Ascending aorta (tissue), 2 donors: ENCODE data around the gene CDKN2D. TPM values are rescaled to one million over a fixed set of nuclear protein-coding genes. Genes with fewer than 3 reads are reported as not detected.

Experiments
- DNase-seq, 2 donors: peaks; one replicate each; pipeline ENCODE4 v3.0.0-alpha.2; 2019; ENCODE audit warnings: low spot score in 2 of 2
- H3K27ac ChIP-seq, 2 donors: fragments of 200-600 bp; sonication (generic); one replicate each; pipeline ENCODE4 v1.5.1; 2016 to 2017; ENCODE audit warnings: mild to moderate bottlenecking in 1 of 2
- H3K27me3 ChIP-seq: fragments of 200-600 bp; sonication (generic); one replicate; pipeline ENCODE4 v1.5.1; 2017
- H3K36me3 ChIP-seq, 2 donors: fragments of 200-600 bp; sonication (generic); one replicate each; pipeline ENCODE4 v1.5.1; 2016
- H3K4me1 ChIP-seq, 2 donors: fragments of 200-600 bp; sonication (generic); one replicate each; pipeline ENCODE4 v1.5.1; 2016 to 2017; ENCODE audit warnings: mild to moderate bottlenecking in 1 of 2
- H3K4me3 ChIP-seq, 2 donors: fragments of 200-600 bp; sonication (generic); one replicate each; pipeline ENCODE4 v1.5.1; 2016 to 2017; ENCODE audit warnings: mild to moderate bottlenecking in 1 of 2
- H3K9me3 ChIP-seq, 2 donors: fragments of 200-600 bp; sonication (generic); one replicate each; pipeline ENCODE4 v1.5.1; 2016
- CTCF ChIP-seq, 3 experiments: fragments of 200-600 bp in 2 of 3; fragments of 450-650 bp in 1 of 3; sonication (generic) in 2 of 3; IDR thresholded peaks; one replicate each; pipeline ENCODE4 v1.5.1; 2016 to 2019; ENCODE audit warnings: antibody characterized with exemption in 3 of 3, mild to moderate bottlenecking in 1 of 3, moderate library complexity in 1 of 3
- intact Hi-C: fragments of 100-400 bp; cut with DNase I; formaldehyde crosslinking; loops from one replicate; pipeline ENCODE4 v1.15.1; 2023
- total RNA-seq: library from RNA; depleted of rRNA; stranded (reverse); fragments of >200 nt; gene quantifications from one replicate; pipeline ENCODE4 v1.1.0, GENCODE V29; 2016

CDKN2D gene
- total RNA-seq: 20.3 TPM

- TF ChIP-seq CTCF (IDR thresholded peaks at IDR 0.05): peak in 2 of 3 experiments; percentile 45 to 47
- intact Hi-C loops: loop anchor here (1.0 to 2.0 kb wide), 3 partner anchors 85 to 164 kb away; partner anchors contain the start of gene ILF3
- DNase-seq: peak; percentile 99 to 100
- no peaks in the 10 kb centered on the region for H3K36me3 ChIP-seq
- peaks cover 12 to 30% of the 10 kb centered on the region in 2 donors for H3K4me1 ChIP-seq
- no peaks in the 10 kb centered on the region for H3K9me3 ChIP-seq
- H3K27me3 ChIP-seq: no peaks in the 10 kb centered on the region
- peak within 1 kb of the TSS; percentile 88 to 98 for H3K4me3 ChIP-seq
- H3K27ac ChIP-seq: peak within 1 kb of the TSS; percentile 78 to 93
These were observed at the start of gene CDKN2D for GRCh38 chr19:10568826-10569651. Gene CDKN2D, minus strand, starts transcription at chr19:10568979. Its CDS starts 326 bp downstream, at chr19:10568653.

- DNase-seq: no peak
- H3K9me3 ChIP-seq: no peaks in the 10 kb centered on the region
- H3K27me3 ChIP-seq: no peaks in the 10 kb centered on the region
- intact Hi-C loops: no loop called here
- H3K4me3 ChIP-seq: no peak overlapping the region
- H3K4me1 ChIP-seq: peaks cover 5 to 17% of the 10 kb centered on the region in 2 donors
- peaks cover 0 to 4% of the 10 kb centered on the region in 2 donors for H3K36me3 ChIP-seq
- peak overlapping the region; percentile 62 to 83 for H3K27ac ChIP-seq
- TF ChIP-seq CTCF (IDR thresholded peaks at IDR 0.05): no peak
These were observed 48.8 kb upstream of the CDKN2D start for GRCh38 chr19:10617409-10618121.

GRCh38 chr19:10615429-10616023, 46.7 kb upstream of the CDKN2D start:
- no peaks in the 10 kb centered on the region for H3K27me3 ChIP-seq
- H3K4me1 ChIP-seq: peaks cover 13 to 31% of the 10 kb centered on the region in 2 donors
- DNase-seq: no peak
- H3K27ac ChIP-seq: peak overlapping the region in 1 of 2 donors; percentile 14
- no peak overlapping the region for H3K4me3 ChIP-seq
- TF ChIP-seq CTCF (IDR thresholded peaks at IDR 0.05): no peak
- no peaks in the 10 kb centered on the region for H3K36me3 ChIP-seq
- intact Hi-C loops: no loop called here
- no peaks in the 10 kb centered on the region for H3K9me3 ChIP-seq

- Histone ChIP-seq H3K9me3 (no peaks in the 10 kb centered on the region), H3K36me3 (no peaks in the 10 kb centered on the region), H3K27me3 (no peaks in the 10 kb centered on the region), H3K27ac (peak overlapping the region; percentile 66 to 73), H3K4me1 (peaks cover 17 to 31% of the 10 kb centered on the region in 2 donors), H3K4me3 (peak overlapping the region in 1 of 2 donors; percentile 11)
- intact Hi-C loops: no loop called here
- DNase-seq: peak; percentile 24 to 92
- no peak for TF ChIP-seq CTCF (IDR thresholded peaks at IDR 0.05)
These were observed 43.8 kb upstream of the CDKN2D start for GRCh38 chr19:10612499-10613119.

GRCh38 chr19:10611907-10612306, 43.1 kb upstream of the CDKN2D start:
- Histone ChIP-seq H3K9me3 (no peaks in the 10 kb centered on the region), H3K27ac (peak overlapping the region; percentile 66 to 73), H3K4me1 (peaks cover 17 to 24% of the 10 kb centered on the region in 2 donors), H3K27me3 (no peaks in the 10 kb centered on the region), H3K36me3 (no peaks in the 10 kb centered on the region), H3K4me3 (no peak overlapping the region)
- no peak for DNase-seq
- no peak for TF ChIP-seq CTCF (IDR thresholded peaks at IDR 0.05)
- intact Hi-C loops: no loop called here
